HG03159 (cell line): ENCODE results near the gene XPO1.
A peak's percentile ranks its signal among the peaks of the same experiment; 100 is the strongest.
"Not testable (repeated sequence)": the region's sequence is repeated elsewhere in the genome, so short reads cannot be mapped to it uniquely, and the experiment has no call there.

Experiments used
- ATAC-seq: cut with Tn5 transposase; IDR thresholded peaks from one replicate; pipeline ENCODE4 v1.9.1; 2021; ENCODE audit warnings: mild to moderate bottlenecking, moderate library complexity; ENCODE audit not compliant: unreplicated experiment

Gene XPO1, protein sequence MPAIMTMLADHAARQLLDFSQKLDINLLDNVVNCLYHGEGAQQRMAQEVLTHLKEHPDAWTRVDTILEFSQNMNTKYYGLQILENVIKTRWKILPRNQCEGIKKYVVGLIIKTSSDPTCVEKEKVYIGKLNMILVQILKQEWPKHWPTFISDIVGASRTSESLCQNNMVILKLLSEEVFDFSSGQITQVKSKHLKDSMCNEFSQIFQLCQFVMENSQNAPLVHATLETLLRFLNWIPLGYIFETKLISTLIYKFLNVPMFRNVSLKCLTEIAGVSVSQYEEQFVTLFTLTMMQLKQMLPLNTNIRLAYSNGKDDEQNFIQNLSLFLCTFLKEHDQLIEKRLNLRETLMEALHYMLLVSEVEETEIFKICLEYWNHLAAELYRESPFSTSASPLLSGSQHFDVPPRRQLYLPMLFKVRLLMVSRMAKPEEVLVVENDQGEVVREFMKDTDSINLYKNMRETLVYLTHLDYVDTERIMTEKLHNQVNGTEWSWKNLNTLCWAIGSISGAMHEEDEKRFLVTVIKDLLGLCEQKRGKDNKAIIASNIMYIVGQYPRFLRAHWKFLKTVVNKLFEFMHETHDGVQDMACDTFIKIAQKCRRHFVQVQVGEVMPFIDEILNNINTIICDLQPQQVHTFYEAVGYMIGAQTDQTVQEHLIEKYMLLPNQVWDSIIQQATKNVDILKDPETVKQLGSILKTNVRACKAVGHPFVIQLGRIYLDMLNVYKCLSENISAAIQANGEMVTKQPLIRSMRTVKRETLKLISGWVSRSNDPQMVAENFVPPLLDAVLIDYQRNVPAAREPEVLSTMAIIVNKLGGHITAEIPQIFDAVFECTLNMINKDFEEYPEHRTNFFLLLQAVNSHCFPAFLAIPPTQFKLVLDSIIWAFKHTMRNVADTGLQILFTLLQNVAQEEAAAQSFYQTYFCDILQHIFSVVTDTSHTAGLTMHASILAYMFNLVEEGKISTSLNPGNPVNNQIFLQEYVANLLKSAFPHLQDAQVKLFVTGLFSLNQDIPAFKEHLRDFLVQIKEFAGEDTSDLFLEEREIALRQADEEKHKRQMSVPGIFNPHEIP (N-terminal part only)

DNA sequence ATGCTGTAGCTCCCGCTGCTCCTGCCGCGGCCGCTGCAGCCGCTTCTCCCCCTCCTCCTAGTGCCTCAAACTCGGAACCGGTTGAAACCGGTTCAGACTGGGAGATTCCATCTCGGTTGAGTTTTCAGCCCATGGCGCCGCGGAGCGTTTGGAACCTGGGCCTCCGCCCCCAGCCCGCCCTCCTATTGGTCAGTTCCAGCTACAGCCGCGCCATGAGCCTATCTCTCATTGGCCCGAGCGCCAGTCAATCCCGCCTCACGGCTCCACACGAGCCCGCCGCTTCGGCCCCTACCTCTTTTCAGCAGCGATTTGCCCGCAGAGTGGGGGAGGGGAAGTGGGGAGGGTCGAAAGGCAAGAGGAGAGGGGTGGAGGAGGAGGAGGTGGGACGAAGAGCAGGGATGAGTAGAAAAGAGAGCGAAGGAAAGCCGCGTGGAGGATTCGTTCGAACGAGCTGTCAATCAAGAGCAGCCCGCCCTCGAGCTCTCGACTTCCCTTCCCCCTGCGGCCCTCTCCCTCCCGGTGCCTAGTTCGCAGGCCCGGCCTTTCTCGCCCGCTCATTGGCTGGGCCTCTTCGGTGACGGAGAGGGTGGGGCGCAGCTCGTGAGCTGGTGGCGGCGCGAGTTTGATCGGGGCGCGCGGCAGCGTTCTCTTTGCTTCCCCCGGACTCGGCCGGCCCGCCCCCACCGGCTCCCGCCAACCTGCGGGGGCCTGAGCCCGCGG lies at the start of gene XPO1:
XPO1 (minus strand) TSS at position 157 of the 720 bp plus-strand sequence. CDS start 4,459 bp downstream, outside the sequence.
- peak; percentile 82 for ATAC-seq

DNA sequence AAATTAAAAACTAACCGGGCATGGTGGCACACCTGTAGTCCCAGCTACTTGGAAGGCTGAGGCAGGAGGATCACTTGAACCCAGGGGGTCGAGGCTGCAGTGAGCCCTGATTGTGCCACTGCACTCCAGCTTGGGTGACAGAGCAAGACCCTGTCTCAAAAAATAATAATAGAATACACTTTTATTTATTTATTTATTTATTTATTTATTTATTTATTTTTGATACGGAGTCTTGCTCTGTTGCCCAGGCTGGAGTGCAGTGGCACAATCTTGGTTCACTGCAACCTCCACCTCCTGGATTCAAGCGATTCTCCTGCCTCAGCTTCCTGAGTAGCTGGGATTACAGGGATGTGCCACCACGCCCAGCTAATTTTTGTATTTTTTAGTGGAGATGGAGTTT lies 48.8 kb upstream of the XPO1 start:
- not testable (repeated sequence) for ATAC-seq

DNA sequence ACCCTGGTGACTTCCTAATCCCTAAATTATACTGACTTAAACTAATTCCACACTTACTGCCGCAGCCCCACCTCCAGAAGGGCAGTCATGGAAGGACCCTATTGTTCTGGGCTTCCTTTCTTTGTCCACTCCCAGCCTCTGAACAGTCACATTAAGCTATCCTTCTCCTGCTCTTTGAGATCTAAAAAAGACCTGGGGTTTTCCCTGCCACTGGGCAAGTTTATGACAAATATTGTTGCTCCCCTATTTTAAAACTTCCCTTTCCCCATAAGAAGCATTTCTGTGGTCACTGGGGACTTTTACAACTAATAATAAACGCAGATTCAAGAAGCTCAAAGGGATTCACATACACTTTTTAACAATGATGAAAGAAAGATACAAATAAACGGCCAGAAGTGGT lies 47.2 kb upstream of the XPO1 start:
- no peak for ATAC-seq

DNA sequence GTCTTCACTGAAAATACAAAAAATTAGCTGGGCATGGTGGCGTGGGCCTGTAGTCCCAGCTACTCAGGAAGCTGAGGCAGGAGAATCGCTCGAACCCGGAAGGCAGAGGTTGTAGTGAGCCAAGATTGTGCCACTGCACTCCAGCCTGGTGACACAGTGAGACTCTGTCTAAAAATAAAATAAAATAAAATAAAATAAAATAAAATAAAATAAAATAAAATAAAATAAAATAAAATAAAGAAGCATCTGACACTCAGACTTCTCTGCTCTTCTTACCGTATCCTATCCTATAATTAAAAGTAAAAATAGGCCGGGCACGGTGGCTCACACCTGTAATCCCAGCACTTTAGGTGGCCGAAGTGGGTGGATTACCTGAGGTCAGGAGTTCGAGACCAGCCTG lies 46.2 kb upstream of the XPO1 start:
- ATAC-seq: not testable (repeated sequence)

DNA sequence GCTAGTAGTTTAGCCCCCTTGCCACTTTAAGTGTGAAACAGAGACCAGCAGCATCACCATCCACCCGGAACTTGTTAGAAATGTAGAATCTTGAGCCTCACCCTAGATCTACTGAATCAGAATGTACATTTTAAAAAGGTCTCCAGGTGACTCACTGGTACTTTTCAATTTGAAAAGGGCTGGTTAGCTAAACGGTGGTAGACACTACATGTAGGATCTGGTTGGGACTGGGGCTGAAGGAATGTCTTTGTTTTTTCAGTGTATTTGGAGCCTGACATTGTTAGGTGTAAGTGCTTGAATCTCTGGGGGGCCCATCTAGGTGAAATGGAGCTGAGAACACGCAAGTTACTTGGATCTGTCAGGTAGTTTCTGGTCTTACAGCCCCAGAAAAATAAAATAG lies 44.0 kb upstream of the XPO1 start:
- no peak for ATAC-seq

DNA sequence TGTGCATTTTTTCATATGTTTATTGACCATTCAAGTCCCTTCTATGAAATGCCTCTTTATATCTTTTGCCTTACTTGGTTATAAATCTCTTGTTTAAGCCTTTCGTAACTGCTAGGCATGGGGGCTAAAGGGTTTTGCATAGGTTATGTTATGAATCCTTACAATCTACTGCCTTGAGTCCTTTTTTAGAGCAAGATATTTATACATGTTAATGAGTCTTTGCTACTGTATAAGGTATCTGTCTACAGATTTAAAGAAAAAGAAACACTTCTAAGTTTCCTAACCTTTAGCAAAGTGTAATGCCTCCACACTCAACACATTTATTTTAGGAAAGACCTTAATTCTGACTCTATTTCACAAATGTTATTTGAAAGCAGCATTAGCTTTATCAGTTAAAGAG lies 43.6 kb upstream of the XPO1 start:
- no peak for ATAC-seq

DNA sequence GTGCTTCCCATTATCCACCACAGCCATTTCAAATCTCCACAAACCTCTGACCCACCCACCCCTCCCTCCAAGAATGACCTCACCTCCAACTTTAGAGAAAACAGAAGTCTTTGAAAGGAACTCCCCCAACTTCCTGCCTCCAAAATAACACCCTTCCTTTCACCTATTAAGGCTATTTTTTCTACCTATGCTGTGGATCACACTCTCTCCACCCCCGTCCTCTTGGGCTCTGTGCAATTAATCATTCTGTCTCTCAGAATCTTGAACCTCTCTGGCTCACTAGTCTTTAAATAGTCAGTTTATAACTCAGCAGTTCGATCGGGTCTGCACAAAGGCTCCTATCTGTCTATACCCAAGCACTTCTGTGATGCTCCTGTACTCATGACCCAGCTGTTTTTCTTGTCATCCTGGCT lies 37.3 kb upstream of the XPO1 start:
- no peak for ATAC-seq

DNA sequence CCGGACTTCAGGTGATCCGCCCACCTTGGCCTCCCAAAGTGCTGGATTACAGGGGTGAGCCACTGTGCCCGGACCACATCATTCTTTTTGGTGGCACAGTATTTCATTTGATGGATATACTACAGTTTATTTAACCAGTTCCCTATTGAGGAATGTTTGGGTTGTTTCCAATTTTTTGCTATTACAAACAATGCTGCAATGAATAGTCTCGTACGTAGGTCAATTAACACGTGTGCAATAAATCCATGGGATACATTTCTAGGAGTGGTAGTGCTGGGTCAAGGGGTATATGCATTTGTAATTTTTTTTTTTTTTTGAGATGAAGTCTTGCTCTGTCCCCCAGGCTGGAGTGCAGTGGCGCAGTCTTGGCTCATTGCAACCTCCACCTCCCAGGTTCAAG lies 28.4 kb upstream of the XPO1 start:
- no peak for ATAC-seq

DNA sequence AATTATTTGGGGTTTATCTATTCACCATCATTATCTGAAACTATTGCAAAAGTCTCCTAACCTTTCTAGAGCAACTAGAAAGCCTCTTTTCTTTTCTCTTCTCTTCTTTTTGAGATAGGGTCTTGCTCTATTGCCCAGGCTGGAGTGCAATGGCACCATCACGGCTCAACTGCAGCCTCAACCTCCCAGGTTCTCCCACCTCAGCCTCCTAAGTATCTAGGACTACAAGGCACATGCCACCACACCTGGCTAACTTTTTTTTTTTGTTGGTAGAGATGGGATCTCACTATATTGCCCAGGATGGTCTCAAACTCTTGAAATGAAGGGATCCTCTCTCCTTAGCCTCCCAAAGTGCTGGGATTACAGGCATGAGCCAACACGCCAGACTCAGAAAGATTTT lies 24.5 kb upstream of the XPO1 start:
- no peak for ATAC-seq

DNA sequence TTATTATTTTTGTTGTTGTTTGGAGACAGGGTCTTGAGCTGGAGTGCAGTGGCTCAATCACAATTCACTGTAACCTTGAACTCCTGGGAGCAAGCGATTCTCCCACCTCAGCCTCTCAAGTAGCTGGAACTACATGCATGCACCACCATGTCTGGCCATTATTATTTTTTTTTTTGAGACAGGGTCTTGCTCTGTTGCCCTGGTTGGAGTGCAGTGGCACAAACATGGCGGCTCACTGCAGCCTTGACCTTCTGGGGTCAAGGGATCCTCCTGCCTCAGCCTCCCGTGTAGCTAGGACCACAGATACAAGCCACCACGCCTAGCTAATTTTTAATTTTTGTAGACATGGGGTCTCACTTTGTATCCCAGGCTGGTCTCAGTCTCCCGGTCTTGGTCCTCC lies 20.0 kb upstream of the XPO1 start:
- ATAC-seq: no peak

DNA sequence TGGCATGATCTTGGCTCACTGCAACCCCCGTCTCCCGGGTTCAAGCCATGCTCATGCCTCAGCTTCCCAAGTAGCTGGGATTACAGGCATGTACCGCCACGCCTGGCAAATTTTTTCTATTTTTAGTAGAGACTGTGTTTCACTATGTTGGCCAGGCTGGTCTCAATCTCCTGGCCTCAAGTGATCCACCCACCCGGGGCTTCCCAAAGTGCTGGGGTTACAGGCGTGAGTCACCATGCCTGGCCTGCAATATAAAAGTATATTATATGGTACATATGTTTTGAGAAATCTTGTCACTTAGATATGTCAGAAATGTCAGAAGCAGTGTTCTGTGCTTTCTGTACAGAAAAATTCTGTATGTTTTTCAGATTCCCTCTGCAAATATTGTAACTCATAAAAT lies 19.2 kb upstream of the XPO1 start:
- ATAC-seq: no peak

DNA sequence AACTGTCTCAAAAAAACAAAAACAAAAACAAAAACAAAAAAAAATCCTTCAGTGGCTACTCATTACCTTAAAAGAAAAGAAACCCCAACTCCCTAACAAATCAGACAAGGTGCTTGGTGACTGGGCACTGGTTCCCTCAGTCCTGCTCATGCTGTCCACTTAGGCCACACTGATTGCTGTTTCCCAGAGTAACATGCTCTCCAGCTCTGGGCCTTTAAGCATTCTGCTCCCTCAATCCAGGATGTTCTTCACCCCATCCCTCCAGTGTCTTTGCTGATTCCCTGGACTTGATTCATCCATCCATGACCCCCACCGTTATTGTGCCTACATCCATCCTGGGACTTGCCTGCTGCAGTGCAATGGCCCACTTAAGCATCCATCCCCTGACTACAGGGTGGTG lies 16.4 kb upstream of the XPO1 start:
- ATAC-seq: no peak

DNA sequence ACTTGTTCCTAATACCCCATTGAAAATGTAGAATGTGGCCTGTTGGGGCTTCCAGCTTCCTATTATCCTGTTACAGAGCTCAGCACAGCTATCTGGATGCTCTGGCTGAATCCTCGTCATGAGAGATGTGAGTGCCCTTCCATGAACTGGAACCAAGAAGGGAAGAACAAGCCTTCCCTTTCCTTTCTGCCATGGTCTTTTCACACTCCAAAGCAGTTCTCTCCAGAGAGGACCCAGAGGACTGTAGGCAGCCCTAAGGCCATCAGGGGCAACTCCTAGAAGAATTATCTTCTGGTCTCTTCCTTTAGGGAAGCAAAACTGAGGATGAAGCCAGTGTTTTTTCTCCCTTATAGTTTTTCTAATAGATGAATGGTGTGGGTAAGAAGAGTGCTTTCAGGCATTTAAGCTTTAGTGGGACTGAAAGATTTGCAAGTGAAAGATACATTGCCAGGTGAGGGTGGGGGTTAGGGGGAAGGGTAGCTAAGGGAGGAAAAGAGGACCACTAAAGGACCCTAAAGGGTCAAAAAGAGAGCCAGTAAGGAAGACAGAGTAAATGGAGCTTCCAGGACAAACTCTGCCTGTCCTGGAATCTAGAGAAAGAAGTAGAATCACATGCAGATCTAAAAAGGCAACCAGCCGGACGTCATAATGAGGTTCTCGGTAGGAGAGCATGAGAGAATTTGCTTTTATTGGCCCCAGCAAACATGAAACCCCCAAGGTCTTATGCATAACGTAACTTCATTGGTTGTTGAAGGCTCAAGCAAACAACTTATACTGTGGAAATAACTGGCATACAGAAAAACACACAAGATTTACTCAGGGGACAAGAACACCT lies 12.4 kb upstream of the XPO1 start:
- no peak for ATAC-seq

DNA sequence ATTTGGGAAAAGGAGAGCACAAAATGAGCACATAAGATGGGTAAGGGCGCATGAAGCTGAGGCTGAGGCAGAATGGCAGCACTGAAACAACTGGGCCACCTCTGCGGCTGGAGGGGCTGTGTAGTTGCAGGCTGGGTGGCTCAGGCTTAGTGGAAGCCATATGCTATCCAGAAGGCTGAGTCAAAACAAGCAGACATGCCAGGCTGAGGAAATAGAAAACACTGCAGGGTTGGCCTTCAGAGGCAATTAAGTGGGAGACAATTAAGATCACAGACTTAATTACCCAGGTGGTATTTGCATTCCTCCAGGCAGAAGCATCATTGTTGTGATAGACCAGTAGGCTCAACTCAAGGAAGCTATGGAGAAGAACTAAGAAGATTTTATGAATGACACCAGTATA lies 11.4 kb upstream of the XPO1 start:
- no peak for ATAC-seq

DNA sequence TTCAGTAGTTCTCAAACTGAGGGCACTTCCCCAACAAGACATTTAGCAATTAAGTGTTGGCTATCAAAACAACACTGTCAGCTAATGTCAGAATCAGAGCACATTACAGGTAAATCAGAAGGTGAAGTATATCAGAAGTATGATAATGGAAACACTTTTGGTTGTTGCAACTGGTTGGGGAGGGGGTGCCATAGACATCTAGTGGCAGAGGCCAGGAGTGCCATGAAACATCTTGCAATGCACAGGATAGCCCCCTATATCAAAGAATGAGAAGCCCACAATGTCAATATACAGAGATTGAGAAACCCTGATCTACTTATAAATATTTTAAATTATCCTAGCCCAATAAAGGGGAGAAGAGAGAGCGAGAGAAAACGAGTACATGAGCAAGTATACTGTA lies 4.9 kb upstream of the XPO1 start:
- ATAC-seq: no peak

DNA sequence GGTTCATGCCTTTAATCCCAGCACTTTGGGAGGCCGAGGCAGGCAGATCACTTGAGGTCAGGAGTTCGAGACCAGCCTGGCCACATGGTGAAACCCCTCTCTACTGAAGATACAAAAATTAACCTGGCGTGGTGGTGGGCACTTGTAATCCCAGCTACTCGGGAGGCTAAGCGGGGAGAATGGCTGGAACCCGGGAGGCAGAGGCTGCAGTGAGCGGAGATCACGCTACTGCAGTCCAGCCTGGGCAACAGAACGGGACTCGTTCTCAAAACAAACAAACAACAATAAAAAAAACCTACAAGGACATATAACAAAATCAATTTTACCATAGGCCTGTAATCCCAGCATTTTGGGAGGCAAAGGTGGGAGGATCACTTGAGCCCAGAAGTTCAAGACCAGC lies 2.0 kb upstream of the XPO1 start:
- ATAC-seq: not testable (repeated sequence)

DNA sequence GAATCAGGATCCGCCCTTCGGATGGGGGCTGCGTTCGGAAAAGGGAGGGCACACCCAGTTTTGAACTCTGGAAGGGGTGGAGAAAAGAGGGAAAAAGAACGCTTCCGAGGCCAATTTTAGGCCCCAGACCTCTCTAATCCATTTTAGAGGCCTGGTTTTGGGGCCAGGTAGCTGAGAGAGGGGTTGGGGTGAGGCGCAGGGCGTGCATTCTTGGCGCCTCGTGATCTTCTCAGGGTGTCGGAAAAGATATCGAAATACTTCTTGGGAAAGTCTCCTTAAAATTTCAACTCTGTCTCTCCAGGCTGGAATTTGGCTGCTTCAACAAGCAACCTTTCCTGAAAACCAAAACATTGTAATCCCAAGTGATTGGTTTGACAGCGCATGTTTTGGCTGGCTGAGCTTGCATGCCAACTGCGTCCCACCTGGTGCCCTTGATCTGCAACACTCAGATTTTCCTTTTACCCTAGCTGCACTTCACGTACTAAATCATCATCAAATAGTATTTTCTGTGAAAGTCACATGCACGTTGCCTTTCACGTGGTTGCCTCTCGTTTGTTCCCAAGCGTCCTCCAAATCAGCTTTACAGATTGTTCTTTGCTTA lies 864 bp upstream of the XPO1 start:
- no peak for ATAC-seq

DNA sequence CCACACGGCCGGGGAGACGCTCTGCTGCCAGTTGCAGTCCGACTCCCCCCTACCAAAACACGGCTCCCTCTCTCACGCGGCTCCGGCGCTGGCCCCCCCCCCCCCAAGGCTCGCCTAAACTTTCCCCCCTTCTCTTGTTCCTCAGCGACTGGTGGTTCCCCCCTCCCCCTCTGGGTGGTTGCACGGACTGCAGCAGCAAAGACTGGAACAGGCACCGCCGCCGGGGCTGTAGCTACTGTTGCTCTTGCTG lies 281 bp downstream of the XPO1 start:
- no peak for ATAC-seq

DNA sequence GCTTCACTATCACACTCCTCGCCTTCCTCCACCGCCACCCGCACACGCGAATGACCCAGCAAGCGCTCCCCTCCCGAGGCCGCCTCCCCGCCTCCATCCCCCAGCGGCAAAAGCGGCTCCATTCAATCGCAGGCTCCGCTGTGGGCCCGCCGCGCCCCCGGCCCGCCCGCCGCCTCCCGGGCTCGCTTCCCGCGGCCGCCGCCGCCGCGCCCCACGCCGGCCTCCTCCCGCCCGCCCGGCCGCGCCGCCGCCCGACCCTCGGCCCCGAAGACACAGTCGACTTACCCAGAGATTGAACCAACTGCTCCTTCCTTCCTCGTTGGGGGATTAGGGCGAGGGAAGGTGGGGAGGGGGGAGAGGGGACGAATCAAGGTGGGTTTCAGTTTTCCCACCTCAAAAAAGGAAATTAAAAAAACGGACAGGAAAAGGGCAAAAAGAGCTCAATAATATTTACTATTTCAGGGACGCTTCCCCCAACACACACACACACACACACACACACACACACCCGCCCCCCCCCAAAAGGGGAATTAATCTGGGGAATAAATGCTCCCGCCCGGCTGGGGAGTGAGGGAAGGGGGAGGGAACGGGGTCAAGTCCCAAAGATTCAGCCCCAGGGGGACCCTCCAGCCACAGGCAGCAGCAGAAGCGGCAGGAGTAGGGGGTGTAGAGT lies 743 bp downstream of the XPO1 start:
- no peak for ATAC-seq
